CD4-positive, CD25-positive, alpha-beta regulatory T cell (primary cell): ENCODE data around the gene TMEM41B. TPM values are rescaled to one million over a fixed set of nuclear protein-coding genes. Genes with fewer than 3 reads are reported as not detected.
A peak's percentile ranks its signal among the peaks of the same experiment; 100 is the strongest.
"Not testable (repeated sequence)": the region's sequence is repeated elsewhere in the genome, so short reads cannot be mapped to it uniquely, and the experiment has no call there.

ENCODE experiments used
- ATAC-seq, 2 donors: fragments of 150-1000 bp; cut with Tn5 transposase; one replicate each; pipeline ENCODE4 v1.10.0; 2021; ENCODE audit warnings: low read depth in 2 of 2, moderate number of reproducible peaks in 2 of 2, moderate library complexity in 1 of 2
- DNase-seq, 3 donors: peaks; one replicate each; pipeline versions ENCODE4 v3.0.0 to v3.0.0-alpha.2; 2012 to 2022; ENCODE audit warnings: mixed read lengths in 1 of 3
- H3K27ac ChIP-seq: one replicate; pipeline ENCODE4 v1.7.0; 2013; ENCODE audit warnings: mild to moderate bottlenecking, low read length; ENCODE audit not compliant: insufficient read depth, poor library complexity, severe bottlenecking
- H3K27me3 ChIP-seq: one replicate; pipeline ENCODE4 v1.7.0; 2013; ENCODE audit warnings: low read length; ENCODE audit not compliant: control insufficient read depth, insufficient read depth
- H3K36me3 ChIP-seq: one replicate; pipeline ENCODE4 v1.7.0; 2013; ENCODE audit warnings: mild to moderate bottlenecking, low read length, moderate library complexity; ENCODE audit not compliant: control insufficient read depth, insufficient read depth
- H3K4me1 ChIP-seq: 2 replicates; pipeline ENCODE4 v1.7.0; 2013; ENCODE audit warnings: mild to moderate bottlenecking, low read length; ENCODE audit not compliant: insufficient read depth, control insufficient read depth, poor library complexity, severe bottlenecking
- H3K4me3 ChIP-seq: one replicate; pipeline ENCODE4 v1.7.0; 2013; ENCODE audit warnings: low read depth, mild to moderate bottlenecking, low read length, moderate library complexity
- H3K9me3 ChIP-seq, 2 experiments: 1 replicate in 1 of 2; 2 replicates in 1 of 2; pipeline ENCODE4 v1.7.0; 2013; ENCODE audit warnings: low read length in 2 of 2, mild to moderate bottlenecking in 1 of 2, moderate library complexity in 1 of 2; ENCODE audit not compliant: control insufficient read depth in 2 of 2
- H3K27ac Mint-ChIP-seq, 3 donors: one replicate each; pipeline ENCODE4 v1.8.0; 2020 to 2022; ENCODE audit warnings: mild to moderate bottlenecking in 3 of 3, mixed read lengths in 3 of 3, moderate library complexity in 2 of 3
- H3K27me3 Mint-ChIP-seq: one replicate; pipeline ENCODE4 v1.8.0; 2022; ENCODE audit warnings: mild to moderate bottlenecking, mixed read lengths
- H3K36me3 Mint-ChIP-seq: one replicate; pipeline ENCODE4 v1.8.0; 2020; ENCODE audit warnings: mixed read lengths
- H3K4me1 Mint-ChIP-seq, 4 donors: one replicate each; pipeline ENCODE4 v1.8.0; 2020 to 2022; ENCODE audit warnings: mixed read lengths in 4 of 4, mild to moderate bottlenecking in 1 of 4
- H3K4me3 Mint-ChIP-seq, 4 donors: one replicate each; pipeline ENCODE4 v1.8.0; 2020 to 2022; ENCODE audit warnings: mild to moderate bottlenecking in 4 of 4, mixed read lengths in 4 of 4, moderate library complexity in 3 of 4
- H3K9me3 Mint-ChIP-seq, 7 donors: one replicate each; pipeline ENCODE4 v1.8.0; 2020 to 2022; ENCODE audit warnings: mixed read lengths in 7 of 7, mild to moderate bottlenecking in 3 of 7, moderate library complexity in 2 of 7
- polyA plus RNA-seq, 4 donors: library from polyadenylated mRNA; unstranded; fragments of 300-500 nt; fragmentation: Illumina TruSeq; gene quantifications; one replicate each; pipeline ENCODE4 v1.2.3, GENCODE V29; 2021
- total RNA-seq: library from RNA; stranded (reverse); gene quantifications from one replicate; pipeline ENCODE4 v1.2.3, GENCODE V29; 2022

Gene TMEM41B
- total and polyA plus RNA-seq, 5 donors from 2014 or later, result 5.0 to 35.5 (median 12.1) TPM

- Mint-ChIP-seq H3K4me3 (peak overlapping the region; percentile 82 to 93 (median 90)), H3K4me1 (peaks cover 19 to 39% (median 29%) of the 10 kb centered on the region in 4 donors), H3K27me3 (peaks cover 32% of the 10 kb centered on the region), H3K27ac (peak overlapping the region; percentile 87 to 97 (median 93)), H3K9me3 (no peaks in the 10 kb centered on the region), H3K36me3 (no peaks in the 10 kb centered on the region)
- H3K27me3 ChIP-seq, result peaks cover 2% of the 10 kb centered on the region
- H3K9me3 ChIP-seq, result no peaks in the 10 kb centered on the region
- H3K27ac ChIP-seq, result no peak overlapping the region
- H3K4me3 ChIP-seq, result peak overlapping the region; percentile 83
- H3K36me3 ChIP-seq, result no peaks in the 10 kb centered on the region
- DNase-seq (peak in 2 of 3 donors; percentile 46 to 79), ATAC-seq (peak; percentile 51 to 52)
- H3K4me1 ChIP-seq, result peaks cover 24% of the 10 kb centered on the region
These were observed 50.5 kb downstream of the TMEM41B start for GRCh38 chr11:9263840-9264315.

DNA sequence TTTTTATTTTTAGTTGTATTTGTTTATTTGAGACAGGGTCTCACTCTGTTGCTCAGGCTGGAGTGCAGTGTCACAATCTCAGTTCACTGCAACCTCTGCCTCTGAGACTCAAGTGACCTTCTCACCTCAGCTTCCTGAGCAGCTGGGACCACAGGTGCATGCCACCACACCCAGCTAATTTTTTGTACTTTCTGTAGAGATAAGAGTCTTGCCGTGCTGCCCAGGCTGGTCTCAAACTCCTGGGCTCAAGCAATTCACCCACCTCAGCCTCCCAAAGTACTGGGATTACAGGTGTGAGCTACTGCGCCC, 53.6 kb downstream of the TMEM41B start:
- peaks cover 18% of the 10 kb centered on the region for H3K27me3 Mint-ChIP-seq
- H3K4me1 ChIP-seq, result peaks cover 24% of the 10 kb centered on the region
- DNase-seq, result peak in 1 of 3 donors; percentile 66
- H3K36me3 Mint-ChIP-seq, ATAC-seq, H3K27me3 ChIP-seq, H3K36me3 ChIP-seq, H3K9me3 ChIP-seq, H3K27ac ChIP-seq, H3K9me3 Mint-ChIP-seq, H3K27ac Mint-ChIP-seq, H3K4me3 ChIP-seq: not testable (repeated sequence)
- peak overlapping the region in 3 of 4 donors; percentile 17 to 56 (median 51) for H3K4me3 Mint-ChIP-seq
- peaks cover 17 to 40% (median 28%) of the 10 kb centered on the region in 4 donors for H3K4me1 Mint-ChIP-seq

DNA sequence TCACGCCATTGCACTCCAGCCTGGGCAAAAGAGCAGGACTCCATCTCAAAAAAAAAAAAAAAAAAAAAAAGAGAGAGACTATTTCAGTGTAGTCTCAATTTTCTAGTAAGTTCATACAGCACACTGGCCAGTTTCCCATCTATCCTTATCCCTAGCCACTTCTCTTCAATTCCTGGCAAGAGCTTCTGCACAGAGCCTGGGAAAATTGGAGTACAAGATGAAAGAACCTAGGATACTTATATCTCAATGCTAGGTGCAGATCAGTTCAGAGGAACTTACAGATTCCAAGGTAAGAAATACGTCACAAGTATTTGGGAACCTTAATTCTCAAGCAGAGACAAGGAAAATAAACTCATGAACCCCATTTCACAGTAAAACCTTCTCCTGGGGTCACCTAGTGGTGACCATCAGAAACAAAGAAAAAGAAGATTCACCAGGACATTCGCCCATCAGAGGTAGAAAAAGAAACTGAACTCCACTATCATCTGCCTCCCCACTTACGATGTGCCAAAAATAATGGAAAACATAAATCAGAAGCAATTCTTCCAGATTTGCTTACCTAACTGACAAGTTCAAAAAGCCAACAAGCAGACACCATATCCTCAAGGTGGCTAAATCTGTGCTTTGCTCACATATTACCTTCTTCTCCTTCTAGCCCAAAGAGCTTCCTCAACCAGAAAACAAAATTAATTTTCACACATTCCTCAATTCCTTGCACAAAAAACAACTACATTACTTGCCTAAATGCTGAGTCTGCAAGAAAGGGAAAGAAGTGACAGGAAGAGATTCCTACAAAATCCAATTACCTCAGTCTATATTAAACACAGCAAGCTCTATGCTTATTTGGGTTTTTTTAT, 54.2 kb downstream of the TMEM41B start:
- peaks cover 19% of the 10 kb centered on the region for H3K4me1 ChIP-seq
- Mint-ChIP-seq H3K4me3 (no peak overlapping the region), H3K27me3 (peaks cover 16% of the 10 kb centered on the region), H3K27ac (peak overlapping the region in 1 of 3 donors; percentile 23), H3K36me3 (no peaks in the 10 kb centered on the region), H3K9me3 (peaks cover 0 to 2% (median 0%) of the 10 kb centered on the region in 7 donors), H3K4me1 (peaks cover 17 to 38% (median 28%) of the 10 kb centered on the region in 4 donors)
- H3K36me3 ChIP-seq, result no peaks in the 10 kb centered on the region
- ATAC-seq (no peak), DNase-seq (no peak)
- H3K27ac ChIP-seq, result no peak overlapping the region
- no peak overlapping the region for H3K4me3 ChIP-seq
- no peaks in the 10 kb centered on the region for H3K9me3 ChIP-seq
- H3K27me3 ChIP-seq, result no peaks in the 10 kb centered on the region

DNA sequence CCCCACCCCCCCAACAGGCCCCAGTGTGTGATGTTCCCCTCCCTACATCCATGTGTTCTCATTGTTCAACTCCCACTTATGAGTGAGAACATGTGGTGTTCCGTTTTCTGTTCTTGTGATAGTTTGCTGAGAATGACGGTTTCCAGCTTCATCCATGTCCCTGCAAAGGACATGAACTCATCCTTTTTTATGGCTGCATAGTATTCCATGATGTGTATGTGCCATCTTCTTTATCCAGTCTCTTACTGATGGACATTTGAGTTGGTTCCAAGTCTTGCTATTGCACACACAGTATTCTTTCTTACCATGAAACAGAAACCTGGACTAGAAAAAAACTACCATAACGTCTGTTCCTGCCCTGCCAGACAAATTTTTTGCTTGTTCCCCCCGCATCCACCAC, 56.1 kb downstream of the TMEM41B start:
- H3K36me3 ChIP-seq, ATAC-seq, H3K4me1 ChIP-seq, H3K27ac ChIP-seq, H3K9me3 Mint-ChIP-seq, H3K4me3 Mint-ChIP-seq, H3K4me3 ChIP-seq, H3K27me3 ChIP-seq, H3K9me3 ChIP-seq, H3K36me3 Mint-ChIP-seq, DNase-seq: not testable (repeated sequence)
- peak overlapping the region in 1 of 3 donors; percentile 26 for H3K27ac Mint-ChIP-seq
- peaks cover 10% of the 10 kb centered on the region for H3K27me3 Mint-ChIP-seq
- peaks cover 8 to 28% (median 20%) of the 10 kb centered on the region in 4 donors for H3K4me1 Mint-ChIP-seq

DNA sequence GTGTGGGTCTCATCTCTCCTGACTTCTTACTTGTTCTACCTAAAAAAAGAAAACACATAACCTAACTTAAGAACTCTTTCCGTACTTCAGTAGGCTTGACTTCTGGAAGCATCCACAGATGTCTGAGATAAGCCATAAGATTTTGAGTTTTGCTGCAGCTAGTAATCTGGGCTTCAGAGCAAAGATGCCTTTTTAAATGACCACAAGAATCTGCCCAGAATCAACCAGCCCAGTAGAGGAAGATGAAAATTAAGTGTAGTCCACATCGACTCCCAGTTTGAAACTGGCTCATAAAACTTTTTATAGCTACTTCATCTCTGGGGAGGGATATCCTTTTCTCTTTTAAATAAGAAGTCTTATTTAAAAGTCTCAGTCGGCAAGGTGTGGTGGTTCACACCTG, 60.0 kb downstream of the TMEM41B start:
- Histone ChIP-seq H3K27me3 (no peaks in the 10 kb centered on the region), H3K36me3 (no peaks in the 10 kb centered on the region), H3K4me1 (peaks cover 7% of the 10 kb centered on the region), H3K4me3 (no peak overlapping the region), H3K27ac (no peak overlapping the region), H3K9me3 (no peaks in the 10 kb centered on the region)
- Mint-ChIP-seq H3K36me3 (no peaks in the 10 kb centered on the region), H3K9me3 (peaks cover 0 to 2% (median 0%) of the 10 kb centered on the region in 7 donors), H3K4me3 (no peak overlapping the region), H3K27me3 (peaks cover 5% of the 10 kb centered on the region), H3K27ac (peak overlapping the region in 1 of 3 donors; percentile 71), H3K4me1 (peaks cover 11 to 27% (median 16%) of the 10 kb centered on the region in 4 donors)
- DNase-seq, result no peak
- no peak for ATAC-seq

DNA sequence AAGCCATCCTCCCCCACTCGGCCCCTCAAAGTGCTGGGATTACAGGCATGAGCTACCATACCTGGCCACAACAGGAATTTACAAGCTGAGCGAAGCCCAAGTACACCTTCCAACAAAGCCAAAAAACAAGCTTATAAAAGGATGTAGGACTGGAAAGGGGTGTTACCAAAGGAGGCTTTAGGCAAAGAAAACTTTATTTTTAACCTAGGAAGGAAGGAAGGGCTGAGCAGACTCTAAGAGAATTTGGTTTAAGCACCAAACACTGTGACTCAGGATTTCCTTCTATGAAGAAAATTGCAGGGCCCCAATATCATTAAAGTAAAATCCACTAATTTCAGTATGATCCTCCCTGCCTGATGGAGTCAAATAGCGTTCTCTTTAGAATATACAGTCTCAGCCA, 61.3 kb downstream of the TMEM41B start:
- Mint-ChIP-seq H3K27ac (peak overlapping the region in 2 of 3 donors; percentile 46 to 77), H3K36me3 (no peaks in the 10 kb centered on the region), H3K4me3 (no peak overlapping the region), H3K9me3 (no peaks in the 10 kb centered on the region), H3K27me3 (peaks cover 5% of the 10 kb centered on the region), H3K4me1 (peaks cover 11 to 34% (median 19%) of the 10 kb centered on the region in 4 donors)
- no peaks in the 10 kb centered on the region for H3K27me3 ChIP-seq
- H3K27ac ChIP-seq, result no peak overlapping the region
- H3K4me1 ChIP-seq, result peaks cover 8% of the 10 kb centered on the region
- H3K9me3 ChIP-seq, result no peaks in the 10 kb centered on the region
- DNase-seq, result no peak
- no peaks in the 10 kb centered on the region for H3K36me3 ChIP-seq
- no peak for ATAC-seq
- no peak overlapping the region for H3K4me3 ChIP-seq

GRCh38 chr11:9251311-9251710, 63.1 kb downstream of the TMEM41B start:
- ATAC-seq (peak; percentile 35 to 49), DNase-seq (peak in 1 of 3 donors; percentile 45)
- Mint-ChIP-seq H3K27me3 (peaks cover 5% of the 10 kb centered on the region), H3K4me3 (peak overlapping the region in 2 of 4 donors; percentile 55 to 60), H3K27ac (peak overlapping the region; percentile 16 to 75 (median 55)), H3K36me3 (no peaks in the 10 kb centered on the region), H3K9me3 (no peaks in the 10 kb centered on the region), H3K4me1 (peaks cover 11 to 44% (median 20%) of the 10 kb centered on the region in 4 donors)
- no peaks in the 10 kb centered on the region for H3K27me3 ChIP-seq
- no peak overlapping the region for H3K27ac ChIP-seq
- peaks cover 8% of the 10 kb centered on the region for H3K4me1 ChIP-seq
- no peaks in the 10 kb centered on the region for H3K36me3 ChIP-seq
- no peaks in the 10 kb centered on the region for H3K9me3 ChIP-seq
- no peak overlapping the region for H3K4me3 ChIP-seq
